Loucy (cell line): ENCODE results near the gene CAMTA1.

Experiments used
- CTCF ChIP-seq: fragments of 200-600 bp; sonication (generic); conservative IDR thresholded peaks from 2 replicates; pipeline ENCODE4 v1.5.1; 2014; ENCODE audit warnings: mild to moderate bottlenecking, antibody characterized with exemption, low read length
- EZH2phosphoT487 ChIP-seq: fragments of 200-600 bp; IDR thresholded peaks from 2 replicates; pipeline ENCODE4 v1.6.1; 2018; ENCODE audit warnings: antibody characterized with exemption, mild to moderate bottlenecking, moderate library complexity, borderline replicate concordance

DNA sequence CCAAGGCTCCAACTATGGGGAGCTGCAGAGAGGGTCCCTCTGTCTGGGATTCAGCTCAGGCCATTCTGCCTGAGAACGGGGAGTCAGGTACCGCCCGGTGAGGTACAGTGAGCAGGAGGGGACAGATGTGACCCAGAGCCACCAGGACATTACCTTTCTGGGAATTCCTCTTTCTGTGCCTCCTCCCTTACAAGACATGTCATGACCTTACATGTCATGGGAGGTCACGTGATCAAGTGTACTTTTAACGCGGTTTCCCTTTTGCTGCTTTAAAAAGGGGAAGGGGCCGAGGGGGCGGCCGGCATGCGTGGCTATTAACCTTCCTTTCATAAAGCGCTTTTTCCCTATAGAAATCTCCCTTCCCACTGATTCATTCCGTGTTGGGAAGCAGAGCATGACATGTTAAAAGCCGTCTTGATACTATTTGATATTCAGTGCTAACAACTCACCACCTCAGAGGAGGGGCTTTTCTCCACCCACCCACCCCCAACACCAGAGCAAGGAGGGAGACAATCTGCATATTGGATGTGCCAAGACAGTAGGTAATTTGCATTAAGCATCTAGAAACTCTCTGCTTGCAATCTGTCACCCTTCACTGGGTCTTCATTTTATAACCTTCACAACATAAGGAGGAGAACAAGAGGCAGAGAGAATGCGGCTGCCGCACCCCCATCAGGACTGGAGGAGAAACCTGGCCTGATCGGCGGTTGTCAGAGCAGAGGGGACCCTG is 872.2 kb downstream of the CAMTA1 start:
- TF ChIP-seq CTCF (no peak), EZH2phosphoT487 (no peak)
